Sigmoid colon (tissue), 7 donors: ENCODE data around the gene RAB11FIP3. TPM values are rescaled to one million over a fixed set of nuclear protein-coding genes. Genes with fewer than 3 reads are reported as not detected.

ENCODE experiments used
- DNase-seq: peaks from one replicate; pipeline ENCODE4 v3.0.0-alpha.2; 2019
- H3K27ac ChIP-seq, 4 donors: fragments of 200-600 bp; sonication (generic); one replicate each; pipeline ENCODE4 v1.5.1; 2016 to 2019; ENCODE audit warnings: mild to moderate bottlenecking in 1 of 4
- H3K27me3 ChIP-seq, 3 donors: fragments of 200-600 bp; sonication (generic); one replicate each; pipeline ENCODE4 v1.5.1; 2019; ENCODE audit warnings: mild to moderate bottlenecking in 1 of 3
- H3K36me3 ChIP-seq, 4 donors: fragments of 200-600 bp; sonication (generic); one replicate each; pipeline ENCODE4 v1.5.1; 2016 to 2019
- H3K4me1 ChIP-seq, 4 donors: fragments of 200-600 bp; sonication (generic); one replicate each; pipeline ENCODE4 v1.5.1; 2017 to 2019
- H3K4me3 ChIP-seq, 4 donors: fragments of 200-600 bp; sonication (generic); one replicate each; pipeline ENCODE4 v1.5.1; 2017 to 2019; ENCODE audit warnings: mild to moderate bottlenecking in 2 of 4, moderate library complexity in 1 of 4
- H3K9me3 ChIP-seq, 4 donors: fragments of 200-600 bp in 3 of 4; sonication (generic) in 3 of 4; one replicate each; pipeline versions ENCODE4 v1.5.1 to v1.6.1; 2013 to 2019
- EP300 ChIP-seq, 4 donors: sonication (generic); formaldehyde crosslinking; IDR thresholded peaks; one replicate each; pipeline ENCODE4 v1.6.1; 2017; ENCODE audit warnings: antibody characterized with exemption in 4 of 4
- POLR2A ChIP-seq, 2 donors: fragments of 450-650 bp; IDR thresholded peaks; one replicate each; pipeline ENCODE4 v1.6.1; 2016; ENCODE audit warnings: antibody characterized with exemption in 2 of 2, mild to moderate bottlenecking in 2 of 2, moderate library complexity in 2 of 2
- POLR2AphosphoS5 ChIP-seq, 4 donors: sonication (generic); formaldehyde crosslinking; IDR thresholded peaks; one replicate each; pipeline ENCODE4 v1.6.1; 2017; ENCODE audit warnings: antibody characterized with exemption in 4 of 4
- WGBS, 2 donors: extraction: QIAGEN DNeasy Blood & Tissue Kit; methylation state at CpG; one replicate each; pipeline ENCODE4 v1.1.7; 2013; 5-methylcytosine and 5-hydroxymethylcytosine counted together
- intact Hi-C: fragments of 100-400 bp; cut with DNase I; formaldehyde crosslinking; loops from one replicate; pipeline ENCODE4 v1.15.1; 2023
- polyA plus RNA-seq, 3 donors: library from polyadenylated mRNA; stranded (reverse); fragments of 200-250 nt; gene quantifications; one replicate each; pipeline ENCODE4 v1.2.3, GENCODE V29; 2013
- total RNA-seq, 4 donors: library from RNA; depleted of rRNA; stranded (reverse); fragments of >200 nt; gene quantifications; one replicate each; pipeline ENCODE4 v1.1.0, GENCODE V29; 2016
- TF ChIP-seq, protein P1 (sequence below), 4 experiments: fragments of 450-650 bp in 3 of 4; fragments of 200-600 bp in 1 of 4; IDR thresholded peaks; one replicate each; pipeline ENCODE4 v1.5.1; 2016 to 2019; ENCODE audit warnings: antibody characterized with exemption in 4 of 4, mild to moderate bottlenecking in 3 of 4, moderate library complexity in 2 of 4
- donor health status: healthy with polysubstance abuse.
- donor health status: Bipolar disorder and iron deficiency.
- donor health status: healthy.

RAB11FIP3 gene
- total and polyA plus RNA-seq, 7 donors, result 10.6 to 44.9 (median 21.4) TPM

GRCh38 chr16:499924-500323 lies 74.5 kb downstream of the RAB11FIP3 start:
- DNase-seq, result no peak
- H3K4me3 ChIP-seq, result no peak overlapping the region
- 89 to 90% methylated on average over 12 of the region's 12 CpGs for WGBS, 2 donors
- TF ChIP-seq POLR2A (IDR thresholded peaks at IDR 0.05) (no peak), POLR2AphosphoS5 (IDR thresholded peaks at IDR 0.05) (no peak), EP300 (IDR thresholded peaks at IDR 0.05) (no peak)
- TF ChIP-seq, protein P1, sequence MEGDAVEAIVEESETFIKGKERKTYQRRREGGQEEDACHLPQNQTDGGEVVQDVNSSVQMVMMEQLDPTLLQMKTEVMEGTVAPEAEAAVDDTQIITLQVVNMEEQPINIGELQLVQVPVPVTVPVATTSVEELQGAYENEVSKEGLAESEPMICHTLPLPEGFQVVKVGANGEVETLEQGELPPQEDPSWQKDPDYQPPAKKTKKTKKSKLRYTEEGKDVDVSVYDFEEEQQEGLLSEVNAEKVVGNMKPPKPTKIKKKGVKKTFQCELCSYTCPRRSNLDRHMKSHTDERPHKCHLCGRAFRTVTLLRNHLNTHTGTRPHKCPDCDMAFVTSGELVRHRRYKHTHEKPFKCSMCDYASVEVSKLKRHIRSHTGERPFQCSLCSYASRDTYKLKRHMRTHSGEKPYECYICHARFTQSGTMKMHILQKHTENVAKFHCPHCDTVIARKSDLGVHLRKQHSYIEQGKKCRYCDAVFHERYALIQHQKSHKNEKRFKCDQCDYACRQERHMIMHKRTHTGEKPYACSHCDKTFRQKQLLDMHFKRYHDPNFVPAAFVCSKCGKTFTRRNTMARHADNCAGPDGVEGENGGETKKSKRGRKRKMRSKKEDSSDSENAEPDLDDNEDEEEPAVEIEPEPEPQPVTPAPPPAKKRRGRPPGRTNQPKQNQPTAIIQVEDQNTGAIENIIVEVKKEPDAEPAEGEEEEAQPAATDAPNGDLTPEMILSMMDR (IDR thresholded peaks at IDR 0.05), result no peak
- H3K27ac ChIP-seq, result no peak overlapping the region
- peaks cover 0 to 33% (median 4%) of the 10 kb centered on the region in 4 donors for H3K36me3 ChIP-seq
- H3K4me1 ChIP-seq, result no peaks in the 10 kb centered on the region
- no peaks in the 10 kb centered on the region for H3K9me3 ChIP-seq
- H3K27me3 ChIP-seq, result no peaks in the 10 kb centered on the region
- intact Hi-C loops, result no loop called here

GRCh38 chr16:500709-501108 lies 75.3 kb downstream of the RAB11FIP3 start:
- Histone ChIP-seq H3K27ac (no peak overlapping the region), H3K9me3 (no peaks in the 10 kb centered on the region), H3K4me1 (no peaks in the 10 kb centered on the region), H3K4me3 (no peak overlapping the region), H3K27me3 (no peaks in the 10 kb centered on the region), H3K36me3 (peaks cover 0 to 39% (median 4%) of the 10 kb centered on the region in 4 donors)
- no peak for DNase-seq
- intact Hi-C loops, result no loop called here
- TF ChIP-seq, protein P1 (IDR thresholded peaks at IDR 0.05), result no peak
- no peak for TF ChIP-seq POLR2AphosphoS5 (IDR thresholded peaks at IDR 0.05)
- TF ChIP-seq EP300 (IDR thresholded peaks at IDR 0.05), result no peak
- TF ChIP-seq POLR2A (IDR thresholded peaks at IDR 0.05), result no peak
- WGBS, 2 donors, result 88 to 93% methylated on average over 12 of the region's 12 CpGs

DNA sequence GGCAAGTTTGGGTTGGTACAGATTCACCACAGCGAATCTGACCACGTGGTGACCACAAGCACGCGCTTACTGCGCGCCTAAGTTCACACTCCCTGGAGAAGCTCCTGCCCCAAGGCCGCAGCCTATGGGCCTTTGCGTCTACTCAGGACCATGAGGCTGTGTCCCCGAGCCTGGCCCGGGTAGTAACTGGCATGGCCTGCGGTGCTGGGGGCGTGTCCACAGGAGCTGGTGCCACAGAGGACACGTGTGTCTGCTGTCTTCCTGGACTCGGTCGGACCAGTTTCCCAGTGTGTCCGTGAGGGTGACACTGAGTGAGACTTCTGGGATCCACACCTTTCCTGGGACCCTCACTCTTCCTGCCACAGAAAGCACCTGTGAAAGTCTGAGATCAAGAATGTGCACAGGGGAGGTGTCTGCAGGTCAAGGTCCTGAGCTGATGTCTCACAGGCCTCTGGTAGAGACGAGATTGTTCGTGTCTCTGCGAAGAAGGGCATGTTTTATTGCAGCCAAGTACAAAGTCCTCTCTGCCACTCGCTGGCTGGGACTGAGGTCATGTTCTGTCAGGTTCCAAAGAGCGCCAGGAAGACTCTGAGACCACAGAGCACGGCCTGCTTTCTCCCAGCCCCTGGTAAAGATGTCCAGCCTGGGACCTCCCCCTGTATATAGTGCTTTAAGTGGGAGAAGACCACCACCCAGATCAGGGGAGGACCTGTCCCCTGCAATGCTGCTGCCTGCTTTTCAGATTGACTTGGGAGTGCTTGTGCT lies 76.9 kb downstream of the RAB11FIP3 start:
- no peak for DNase-seq
- H3K27ac ChIP-seq, result no peak overlapping the region
- H3K4me3 ChIP-seq, result no peak overlapping the region
- intact Hi-C loops, result no loop called here
- WGBS, 2 donors, result 38 to 79% methylated on average over 22 of the region's 22 CpGs
- TF ChIP-seq POLR2AphosphoS5 (IDR thresholded peaks at IDR 0.05), result no peak
- no peak for TF ChIP-seq POLR2A (IDR thresholded peaks at IDR 0.05)
- TF ChIP-seq EP300 (IDR thresholded peaks at IDR 0.05), result no peak
- TF ChIP-seq, protein P1 (IDR thresholded peaks at IDR 0.05), result no peak
- no peaks in the 10 kb centered on the region for H3K9me3 ChIP-seq
- no peaks in the 10 kb centered on the region for H3K27me3 ChIP-seq
- peaks cover 0 to 46% (median 2%) of the 10 kb centered on the region in 4 donors for H3K36me3 ChIP-seq
- H3K4me1 ChIP-seq, result no peaks in the 10 kb centered on the region

DNA sequence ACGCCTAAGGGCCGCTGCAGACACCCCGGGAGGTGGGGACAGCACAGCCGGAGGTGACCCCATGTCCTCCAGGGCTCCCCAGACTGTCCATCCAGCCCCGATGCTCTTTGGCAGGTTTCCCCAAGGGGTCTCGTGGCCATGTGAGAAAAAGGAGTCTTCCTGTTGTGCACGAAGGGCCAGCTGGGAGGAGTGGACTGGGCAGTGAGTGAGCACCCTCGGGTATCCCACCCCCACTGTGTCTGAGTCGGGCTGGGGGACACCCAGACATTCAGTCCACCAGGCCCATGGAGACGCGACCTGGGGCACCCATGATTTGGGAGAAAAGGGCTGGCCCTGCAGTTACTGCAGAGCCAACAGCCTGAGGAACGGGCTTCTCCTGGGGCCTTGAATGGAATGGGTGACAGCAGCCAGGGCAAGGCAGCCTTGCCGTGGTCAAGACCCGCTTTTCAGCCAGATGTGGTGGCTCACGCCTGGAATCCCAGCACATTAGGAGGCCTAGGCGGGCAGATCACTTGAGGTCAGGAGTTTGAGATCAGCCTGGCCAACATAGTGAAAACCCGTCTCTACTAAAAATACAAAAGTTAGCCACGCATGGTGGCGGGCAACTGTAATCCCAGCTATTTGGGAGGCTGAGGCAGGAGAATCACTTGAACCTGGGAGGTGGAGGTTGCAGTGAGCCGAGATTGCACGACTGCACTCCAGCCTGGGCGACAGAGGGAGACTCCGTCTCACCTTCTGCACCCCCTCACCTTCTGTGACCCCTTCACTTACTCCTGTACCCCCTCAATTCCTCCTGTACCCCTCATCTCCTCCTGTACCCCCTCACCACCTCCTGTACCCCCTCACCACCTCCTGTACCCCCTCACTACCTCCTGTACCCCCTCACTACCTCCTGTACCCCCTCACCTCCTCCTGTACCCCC lies 78.0 kb downstream of the RAB11FIP3 start:
- Histone ChIP-seq H3K36me3 (peaks cover 0 to 37% (median 2%) of the 10 kb centered on the region in 4 donors), H3K9me3 (no peaks in the 10 kb centered on the region), H3K4me3 (no peak overlapping the region), H3K27me3 (no peaks in the 10 kb centered on the region), H3K27ac (no peak overlapping the region), H3K4me1 (no peaks in the 10 kb centered on the region)
- DNase-seq, result no peak
- TF ChIP-seq, protein P1 (IDR thresholded peaks at IDR 0.05), result no peak
- no peak for TF ChIP-seq EP300 (IDR thresholded peaks at IDR 0.05)
- TF ChIP-seq POLR2A (IDR thresholded peaks at IDR 0.05), result no peak
- TF ChIP-seq POLR2AphosphoS5 (IDR thresholded peaks at IDR 0.05), result no peak
- WGBS, 2 donors, result 84 to 93% methylated on average over 23 of the region's 23 CpGs
- intact Hi-C loops, result no loop called here
